ENCODE results near the gene BCAP31. TPM values are rescaled to one million over a fixed set of nuclear protein-coding genes. Genes with fewer than 3 reads are reported as not detected.

Gene BCAP31
- total RNA-seq, 1 experiment from 2014 or later = 432 TPM

DNA sequence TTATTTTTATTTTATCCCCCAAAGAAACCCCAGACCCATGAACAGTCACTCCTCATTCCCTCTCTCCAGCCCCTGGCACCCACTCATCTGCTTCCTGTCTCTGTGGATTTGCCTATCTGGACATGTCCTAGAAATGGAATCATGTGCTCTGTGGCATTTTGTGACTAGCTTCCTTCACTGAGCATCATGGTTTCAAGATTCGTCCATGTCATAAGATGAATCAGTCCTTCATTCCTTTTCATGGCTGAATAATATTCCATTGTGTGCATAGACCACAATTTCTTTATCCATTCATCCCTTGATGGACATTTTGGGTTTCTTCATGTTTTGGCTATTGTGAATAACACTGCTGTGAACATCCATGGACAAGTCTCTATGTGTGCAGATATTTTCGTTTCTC lies 10.7 kb upstream of the BCAP31 start:
- no peaks in the 10 kb centered on the region for H3K27me3 ChIP-seq (ENCODE audit: control insufficient read depth, insufficient read depth, low read length)
- CTCF ChIA-PET = no interaction called here
- in situ Hi-C loops (cut with HindIII; ENCODE audit: low pct_unique_long_range_greater_than_20kb, low sequenced_read_pairs) (no loop called here), intact Hi-C loops (cut with micrococcal nuclease; ENCODE audit: unreplicated experiment) (no loop called here)
- H3K4me1 ChIP-seq (ENCODE audit: control insufficient read depth, insufficient read depth, low read length) = no peaks in the 10 kb centered on the region
- ATAC-seq (no peak), DNase-seq (ENCODE audit: low read depth, low spot score) (no peak)
- H3K4me3 ChIP-seq (ENCODE audit: low read depth in 2 of 2, low read length in 2 of 2) = no peak overlapping the region
- TSS peak; percentile 16 for BruUV-seq (replicated peaks)
- H3K36me3 ChIP-seq (ENCODE audit: control insufficient read depth, insufficient read depth, low read length) = no peaks in the 10 kb centered on the region
- POLR2A ChIA-PET = interaction anchor here (0.5 kb wide), 1 partner anchor 44 kb away, joined by 4 read pairs; no protein-coding TSS in a partner anchor
- 0 out of 2 replicates have a peak, but pooled peaks cover 3% of the 10 kb centered on the region for H3K9me3 ChIP-seq (ENCODE audit: control insufficient read depth, insufficient read depth, low read depth, low read length)
- TF ChIP-seq POLR2AphosphoS5 (IDR thresholded peaks at IDR 0.05; ENCODE audit: low read depth, low read length) (no peak), REST (IDR thresholded peaks at IDR 0.05; ENCODE audit: insufficient read depth in 1 of 2, low read depth in 2 of 2, low read length in 1 of 2) (no peak), TCF7L2 (IDR thresholded peaks at IDR 0.05; ENCODE audit: low read depth, low read length) (no peak)
- TF ChIP-seq, protein P1, sequence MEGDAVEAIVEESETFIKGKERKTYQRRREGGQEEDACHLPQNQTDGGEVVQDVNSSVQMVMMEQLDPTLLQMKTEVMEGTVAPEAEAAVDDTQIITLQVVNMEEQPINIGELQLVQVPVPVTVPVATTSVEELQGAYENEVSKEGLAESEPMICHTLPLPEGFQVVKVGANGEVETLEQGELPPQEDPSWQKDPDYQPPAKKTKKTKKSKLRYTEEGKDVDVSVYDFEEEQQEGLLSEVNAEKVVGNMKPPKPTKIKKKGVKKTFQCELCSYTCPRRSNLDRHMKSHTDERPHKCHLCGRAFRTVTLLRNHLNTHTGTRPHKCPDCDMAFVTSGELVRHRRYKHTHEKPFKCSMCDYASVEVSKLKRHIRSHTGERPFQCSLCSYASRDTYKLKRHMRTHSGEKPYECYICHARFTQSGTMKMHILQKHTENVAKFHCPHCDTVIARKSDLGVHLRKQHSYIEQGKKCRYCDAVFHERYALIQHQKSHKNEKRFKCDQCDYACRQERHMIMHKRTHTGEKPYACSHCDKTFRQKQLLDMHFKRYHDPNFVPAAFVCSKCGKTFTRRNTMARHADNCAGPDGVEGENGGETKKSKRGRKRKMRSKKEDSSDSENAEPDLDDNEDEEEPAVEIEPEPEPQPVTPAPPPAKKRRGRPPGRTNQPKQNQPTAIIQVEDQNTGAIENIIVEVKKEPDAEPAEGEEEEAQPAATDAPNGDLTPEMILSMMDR (IDR thresholded peaks at IDR 0.05) = no peak
- no peak overlapping the region for H3K27ac ChIP-seq (ENCODE audit: low read length)

- ChIA-PET POLR2A (no interaction called here), CTCF (interaction anchor here (1.1 kb wide), 1 partner anchor 26 kb away, joined by 3 read pairs; no protein-coding TSS in a partner anchor)
- no peak for ATAC-seq
- H3K9me3 ChIP-seq (ENCODE audit: control insufficient read depth, insufficient read depth, low read depth, low read length) = 0 out of 2 replicates have a peak, but pooled peaks cover 3% of the 10 kb centered on the region
- no peak overlapping the region for H3K4me3 ChIP-seq (ENCODE audit: low read depth in 2 of 2, low read length in 2 of 2)
- in situ Hi-C loops (cut with HindIII; ENCODE audit: low pct_unique_long_range_greater_than_20kb, low sequenced_read_pairs) = no loop called here
- H3K27ac ChIP-seq (ENCODE audit: low read length) = no peak overlapping the region
- BruUV-seq (replicated peaks) = no TSS peak
- DNase-seq (ENCODE audit: low read depth, low spot score) = no peak
- no peaks in the 10 kb centered on the region for H3K4me1 ChIP-seq (ENCODE audit: control insufficient read depth, insufficient read depth, low read length)
- TF ChIP-seq POLR2AphosphoS5 (IDR thresholded peaks at IDR 0.05; ENCODE audit: low read depth, low read length) (no peak), SIN3A (IDR thresholded peaks at IDR 0.05; ENCODE audit: borderline replicate concordance, insufficient read depth, low read depth, low read length) (no peak), TCF7L2 (IDR thresholded peaks at IDR 0.05; ENCODE audit: low read depth, low read length) (no peak), REST (IDR thresholded peaks at IDR 0.05; ENCODE audit: insufficient read depth in 1 of 2, low read depth in 2 of 2, low read length in 1 of 2) (no peak)
- TF ChIP-seq, protein P1 (IDR thresholded peaks at IDR 0.05) = no peak
- no peaks in the 10 kb centered on the region for H3K27me3 ChIP-seq (ENCODE audit: control insufficient read depth, insufficient read depth, low read length)
- intact Hi-C loops (cut with micrococcal nuclease; ENCODE audit: unreplicated experiment) = no loop called here
- H3K36me3 ChIP-seq (ENCODE audit: control insufficient read depth, insufficient read depth, low read length) = no peaks in the 10 kb centered on the region
Observed at GRCh38 chrX:153733651-153734240, 9.6 kb upstream of the BCAP31 start.

Data from Panc1 (cell line).